T-helper 9 cell (primary cell): ENCODE results near the gene SLC1A2.
"Not testable (repeated sequence)": the region's sequence is repeated elsewhere in the genome, so short reads cannot be mapped to it uniquely, and the experiment has no call there.

Experiments
- DNase-seq: peaks from one replicate; pipeline ENCODE4 v3.0.0-alpha.2; 2020

The SLC1A2 gene

DNA sequence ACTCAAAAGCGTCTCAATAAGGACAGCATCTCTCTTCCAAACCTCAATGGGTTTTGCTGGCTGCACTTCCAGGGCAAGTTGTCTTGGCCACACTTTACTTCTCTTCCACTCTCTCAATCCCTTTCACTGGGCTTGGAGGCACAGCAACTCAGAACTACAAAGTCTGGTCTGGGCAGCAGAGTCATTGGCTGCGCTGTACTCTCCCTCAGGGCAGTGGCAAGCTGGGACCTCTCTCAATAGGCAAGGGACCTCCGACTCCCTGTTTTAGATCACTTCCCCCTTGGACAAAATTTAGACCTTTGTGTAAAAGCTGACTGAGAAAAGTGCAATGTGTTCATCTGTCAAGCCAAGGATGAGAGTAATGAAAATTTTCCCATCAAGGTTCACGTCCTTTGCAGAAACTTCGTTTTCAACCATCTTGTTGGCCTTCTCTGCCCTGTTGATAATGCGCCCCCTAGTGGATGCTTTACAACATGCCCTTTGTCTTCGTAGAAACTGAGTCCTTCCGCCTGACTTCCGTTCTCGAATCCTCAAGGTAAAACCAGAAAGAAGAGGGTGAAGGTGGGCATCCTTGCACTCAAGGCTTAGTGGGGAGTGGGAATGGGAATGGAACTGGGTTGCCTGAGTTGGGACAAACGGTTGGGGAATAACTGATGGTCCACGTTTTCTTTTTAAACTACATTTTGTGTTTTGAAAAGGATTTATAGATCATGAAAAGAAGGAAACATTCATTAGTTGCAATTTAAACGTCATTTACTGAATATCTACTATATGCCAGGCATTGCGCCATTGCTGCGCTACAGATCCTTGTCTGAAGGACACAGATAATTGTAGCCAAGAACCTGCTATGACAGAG lies 181.3 kb downstream of the SLC1A2 start:
- DNase-seq = no peak

DNA sequence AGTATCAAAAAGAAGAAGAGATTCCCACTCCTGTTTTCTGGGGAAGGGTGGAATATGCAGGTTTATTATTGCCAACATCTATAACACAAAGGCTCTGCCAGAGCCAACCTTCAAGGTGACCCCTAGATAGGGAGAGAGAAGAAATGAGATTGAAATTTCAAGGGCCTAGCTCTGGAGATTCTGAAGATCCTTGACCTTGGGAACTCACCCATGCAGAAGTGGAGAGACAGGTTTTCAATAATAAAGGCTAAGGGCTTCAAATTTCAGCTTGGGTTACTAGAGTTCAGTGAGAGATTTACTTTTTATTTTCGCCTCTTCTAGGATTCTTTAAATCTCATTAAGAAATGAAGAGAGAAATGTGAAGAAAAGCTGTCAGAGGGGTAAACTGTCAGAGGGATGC lies 182.0 kb downstream of the SLC1A2 start:
- DNase-seq = no peak

DNA sequence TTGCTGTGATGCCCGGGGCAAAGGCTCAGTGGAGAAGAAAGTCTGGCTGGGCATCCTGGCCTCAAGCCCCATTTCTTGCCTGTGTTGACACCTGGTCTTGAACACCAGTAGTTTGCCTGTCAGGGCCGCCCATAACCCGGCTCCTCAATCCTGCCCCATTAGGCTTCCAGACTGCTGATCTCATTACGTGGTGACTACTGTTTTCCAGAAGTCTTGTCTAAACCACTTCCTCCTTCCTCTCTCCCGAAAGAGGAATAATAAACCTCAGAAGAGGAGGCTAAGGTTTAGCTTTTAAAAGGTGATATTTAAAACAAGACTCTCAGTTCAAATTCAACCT lies 182.7 kb downstream of the SLC1A2 start:
- DNase-seq = no peak

- peak; percentile 59 for DNase-seq
Measured at GRCh38 chr11:35235936-35236666, 183.3 kb downstream of the SLC1A2 start.

DNA sequence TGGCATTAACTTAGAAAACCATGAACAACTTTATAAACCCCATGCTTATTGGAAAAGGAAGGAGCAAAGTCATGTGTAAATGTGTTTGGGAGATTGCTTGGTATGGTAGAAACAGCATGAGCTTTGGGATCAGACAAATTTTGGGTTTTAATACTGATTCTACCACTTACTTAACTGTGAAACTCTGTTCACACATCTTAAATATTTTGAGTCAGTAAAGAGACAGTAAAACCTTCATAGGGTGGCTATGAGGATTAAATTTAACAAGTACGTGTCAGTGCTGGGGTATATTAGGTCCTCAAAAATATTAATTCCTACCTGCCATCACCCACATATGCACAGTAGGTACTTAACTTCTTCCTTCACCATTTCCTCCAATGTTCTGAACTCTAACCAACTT lies 183.9 kb downstream of the SLC1A2 start:
- no peak for DNase-seq

DNA sequence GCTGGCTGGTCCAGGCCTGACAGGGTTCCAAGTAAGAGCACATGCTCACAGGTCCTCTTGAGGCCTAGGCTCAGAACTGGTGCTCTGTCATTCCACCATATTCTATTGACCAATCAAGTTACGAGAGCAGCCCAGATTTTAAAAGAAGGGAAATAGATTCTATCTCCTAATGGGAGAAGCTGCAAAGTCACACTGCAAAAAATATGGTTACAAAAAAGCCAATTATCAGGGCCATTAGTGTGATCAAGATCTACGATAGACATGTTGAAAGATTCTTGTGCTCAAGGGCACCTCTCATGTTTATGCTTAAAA lies 184.2 kb downstream of the SLC1A2 start:
- DNase-seq = no peak

- DNase-seq = no peak
Measured at GRCh38 chr11:35234460-35235156, 184.8 kb downstream of the SLC1A2 start.

DNA sequence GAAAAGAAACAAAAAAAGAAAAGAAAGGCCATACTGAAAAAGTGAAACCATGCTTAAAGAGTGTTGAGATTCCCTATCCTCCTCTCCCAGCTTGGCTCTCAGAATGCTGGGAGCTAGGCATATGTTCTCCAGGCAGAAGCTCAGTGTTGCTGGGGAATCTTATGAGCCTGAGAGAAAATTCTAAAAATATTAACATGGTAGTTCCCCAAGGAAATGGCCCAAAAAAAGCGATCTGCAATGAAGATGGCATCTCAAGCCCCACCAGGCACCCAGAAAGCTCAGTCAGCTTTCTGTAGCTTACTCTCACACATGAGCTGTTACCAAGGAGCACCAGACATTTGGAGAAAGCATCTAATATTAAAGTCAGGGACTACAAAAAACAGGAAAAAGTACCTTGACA lies 185.8 kb downstream of the SLC1A2 start:
- DNase-seq = no peak

DNA sequence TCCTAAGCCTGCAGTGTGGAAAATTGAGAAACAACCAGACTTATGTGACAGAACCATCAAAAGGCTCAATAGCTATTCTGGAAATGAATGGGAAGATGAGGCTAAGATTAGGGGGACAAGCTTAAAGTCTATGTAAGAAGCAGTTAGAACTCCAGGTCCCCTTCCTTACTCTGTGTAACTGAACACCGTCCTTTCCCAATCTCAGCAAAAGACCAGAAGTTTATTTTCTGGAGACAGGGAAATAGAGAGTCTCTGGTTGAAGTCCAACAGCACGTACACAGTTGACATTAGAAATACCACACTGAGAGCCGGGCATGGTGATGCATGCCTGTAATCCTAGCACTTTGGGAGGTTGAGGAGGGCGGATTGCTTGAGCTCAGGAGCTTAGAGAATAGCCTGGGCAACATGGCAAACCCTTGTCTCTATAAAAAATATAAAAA lies 186.4 kb downstream of the SLC1A2 start:
- no peak for DNase-seq

- no peak for DNase-seq
Measured at GRCh38 chr11:35231076-35231860, 188.1 kb downstream of the SLC1A2 start.

DNA sequence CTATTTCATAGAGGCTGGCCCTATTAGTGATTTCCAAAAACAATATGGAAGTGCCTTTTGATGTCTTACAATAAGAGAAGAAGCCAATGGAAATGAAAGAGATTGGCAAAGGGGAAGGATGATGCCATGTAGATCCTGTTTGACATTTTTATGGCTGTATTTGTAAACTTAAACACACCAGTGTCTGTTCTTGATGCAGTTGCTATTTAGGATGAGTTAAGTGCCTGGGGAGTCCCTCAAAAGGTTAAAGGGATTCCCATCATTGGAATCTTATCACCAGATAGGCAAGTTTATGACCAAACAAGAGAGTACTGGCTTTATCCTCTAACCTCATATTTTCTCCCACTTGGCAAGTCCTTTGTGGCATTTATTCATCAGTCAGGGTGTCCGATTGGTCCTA lies 189.0 kb downstream of the SLC1A2 start:
- DNase-seq = no peak

DNA sequence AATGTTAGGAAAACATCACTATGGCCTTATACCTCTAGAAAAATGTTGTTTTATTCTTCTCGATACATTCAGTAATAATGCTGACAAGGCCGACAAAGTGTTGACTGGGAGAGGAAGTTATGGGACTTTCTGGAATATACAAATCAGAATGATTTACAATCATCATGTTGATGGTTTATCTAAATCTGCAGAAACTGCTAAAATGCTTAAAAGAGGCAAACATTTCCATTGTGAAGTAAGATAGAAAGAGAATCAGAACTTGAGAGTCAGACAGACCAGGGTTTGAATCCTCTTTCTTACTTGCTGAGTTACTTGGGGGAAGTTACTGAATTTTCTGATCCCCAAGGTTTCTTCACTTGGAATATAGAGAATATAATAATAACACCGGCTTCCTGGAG lies 191.0 kb downstream of the SLC1A2 start:
- DNase-seq = no peak

DNA sequence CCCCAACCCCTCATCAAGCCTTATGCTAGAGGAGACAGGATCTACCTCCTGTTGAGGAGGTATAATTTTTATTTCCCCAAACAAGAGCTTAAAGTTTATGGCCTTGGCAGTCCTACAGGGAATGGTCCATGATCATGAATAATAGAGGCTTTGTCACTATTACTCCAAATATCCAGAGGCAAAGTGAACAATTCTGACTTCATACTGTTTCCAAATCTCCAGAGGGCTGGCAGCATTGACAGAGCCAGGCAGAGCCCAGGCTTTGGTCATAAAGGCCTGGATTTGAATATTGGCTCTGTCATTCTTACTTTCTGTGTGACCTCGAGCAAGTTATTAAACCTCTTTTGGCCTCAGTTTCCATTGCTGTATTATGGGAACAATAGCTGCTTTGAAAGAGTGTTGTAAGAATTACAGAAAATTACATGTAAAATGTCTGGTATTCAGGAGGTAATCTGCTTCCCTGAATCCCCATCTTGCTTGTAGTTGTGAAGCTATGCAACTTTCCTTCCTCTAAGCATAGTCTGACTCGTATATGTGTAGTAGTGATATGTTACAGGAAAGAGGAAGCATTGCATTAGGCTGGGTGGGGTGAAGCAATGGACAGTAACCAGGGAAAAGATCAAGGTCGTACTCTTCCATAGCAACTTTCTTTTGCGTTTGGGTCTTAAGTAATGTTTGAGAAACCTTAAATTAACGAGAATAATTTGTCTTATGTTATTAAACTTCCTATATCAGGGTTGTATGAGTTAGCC lies 191.6 kb downstream of the SLC1A2 start:
- DNase-seq = no peak

DNA sequence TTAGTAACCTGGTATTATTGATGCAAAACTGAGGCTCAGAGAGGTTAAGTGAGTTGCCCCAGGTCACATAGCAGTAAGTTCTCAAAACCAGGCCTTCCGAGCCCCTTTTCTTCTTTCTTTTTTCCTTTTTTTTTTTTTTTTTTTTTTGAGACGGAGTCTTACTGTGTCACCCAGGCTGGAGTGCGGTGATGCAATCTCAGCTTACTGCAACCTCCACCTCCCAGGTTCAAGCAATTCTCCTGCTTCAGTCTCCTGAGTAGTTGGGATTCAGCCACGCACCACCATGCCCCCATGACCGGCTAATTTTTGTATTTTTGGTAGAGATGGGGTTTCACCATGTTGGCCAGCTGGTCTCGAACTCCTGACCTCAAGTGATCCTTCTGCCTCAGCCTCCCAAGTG lies 192.6 kb downstream of the SLC1A2 start:
- not testable (repeated sequence) for DNase-seq

DNA sequence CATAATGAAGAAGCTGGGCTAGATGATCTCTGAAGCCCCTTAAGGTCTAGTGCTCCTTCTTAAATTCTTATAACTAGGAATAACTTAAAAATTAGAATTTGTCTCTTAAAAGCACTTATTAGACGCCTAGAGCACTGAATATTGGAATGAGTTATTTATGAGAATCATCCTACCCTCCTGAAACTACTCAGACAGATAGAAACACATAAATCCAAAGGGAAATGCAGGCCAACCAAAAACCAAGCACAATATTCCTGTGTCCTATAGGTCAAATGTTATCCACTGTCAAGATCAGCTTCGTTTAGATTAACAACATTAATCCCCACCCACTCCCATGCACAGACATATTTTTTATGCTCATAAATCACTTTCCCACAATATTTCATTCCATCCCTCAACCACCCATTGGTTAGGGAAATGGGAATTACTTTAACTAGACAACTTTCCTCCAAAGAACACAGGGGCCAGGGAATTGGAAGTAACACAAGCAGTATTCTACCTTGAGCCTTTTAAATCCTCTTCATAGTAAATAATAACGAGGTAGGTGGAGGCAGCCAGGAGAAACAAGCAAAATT lies 193.3 kb downstream of the SLC1A2 start:
- DNase-seq = no peak

DNA sequence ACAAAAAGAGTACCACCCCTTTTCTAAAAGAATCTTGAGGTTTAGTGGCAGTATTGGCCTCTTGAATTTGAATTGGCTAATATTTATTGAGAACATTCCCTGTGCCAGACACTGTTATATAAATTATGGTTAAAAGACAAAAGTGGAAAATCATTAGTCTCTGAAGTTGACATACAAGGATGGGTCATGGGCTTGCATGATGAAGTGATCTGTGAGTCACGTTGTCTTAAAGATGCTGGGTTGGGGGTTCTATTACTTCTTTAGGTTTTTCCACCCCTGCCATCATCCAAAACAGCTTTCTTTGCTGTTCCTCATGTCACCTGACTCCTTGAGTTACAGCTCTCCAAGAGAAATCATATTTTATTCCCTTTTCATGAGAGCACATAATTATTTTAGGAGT lies 195.4 kb downstream of the SLC1A2 start:
- no peak for DNase-seq

DNA sequence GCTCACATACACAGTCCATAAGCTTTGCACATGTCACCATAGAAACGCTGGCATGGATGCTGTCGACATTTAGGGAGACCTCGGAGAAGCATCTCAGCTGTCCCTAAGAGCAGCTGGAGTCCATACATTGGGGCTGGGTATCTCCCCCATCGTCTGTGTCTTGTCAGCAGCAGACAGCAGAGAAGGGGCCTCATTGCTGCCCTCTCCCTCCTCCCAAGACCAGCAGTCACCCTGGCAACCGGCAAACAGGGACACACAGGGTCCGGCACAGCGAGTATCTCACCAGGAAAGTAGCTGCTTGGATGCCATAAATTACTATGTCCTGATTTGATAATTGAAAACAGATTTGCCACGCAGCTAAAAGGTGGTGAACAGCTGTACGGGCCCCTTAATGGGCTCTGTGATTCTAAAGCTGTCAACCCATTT lies 196.0 kb downstream of the SLC1A2 start:
- DNase-seq = no peak

- no peak for DNase-seq
Measured at GRCh38 chr11:35218956-35219355, 200.4 kb downstream of the SLC1A2 start.

- DNase-seq = no peak
Measured at GRCh38 chr11:35216962-35217678, 202.2 kb downstream of the SLC1A2 start.

DNA sequence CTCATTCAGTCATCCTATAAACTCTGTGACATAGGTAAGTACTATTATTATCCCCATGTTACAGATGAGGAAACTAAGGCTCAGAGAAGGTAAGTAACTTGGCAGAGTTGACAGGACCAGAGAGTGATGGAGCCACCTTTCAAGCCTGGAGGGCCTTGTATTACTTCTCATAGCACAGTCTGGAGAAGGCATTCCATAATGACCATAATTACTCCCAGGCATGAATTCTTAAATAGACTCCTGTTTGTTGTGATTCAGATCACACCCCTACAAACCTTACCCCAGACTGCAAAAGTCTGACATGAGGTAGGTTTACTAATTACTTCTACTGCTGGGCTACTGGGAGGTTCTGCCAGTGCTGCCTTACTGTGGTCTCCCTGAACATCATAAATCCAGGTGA lies 203.4 kb downstream of the SLC1A2 start:
- no peak for DNase-seq

DNA sequence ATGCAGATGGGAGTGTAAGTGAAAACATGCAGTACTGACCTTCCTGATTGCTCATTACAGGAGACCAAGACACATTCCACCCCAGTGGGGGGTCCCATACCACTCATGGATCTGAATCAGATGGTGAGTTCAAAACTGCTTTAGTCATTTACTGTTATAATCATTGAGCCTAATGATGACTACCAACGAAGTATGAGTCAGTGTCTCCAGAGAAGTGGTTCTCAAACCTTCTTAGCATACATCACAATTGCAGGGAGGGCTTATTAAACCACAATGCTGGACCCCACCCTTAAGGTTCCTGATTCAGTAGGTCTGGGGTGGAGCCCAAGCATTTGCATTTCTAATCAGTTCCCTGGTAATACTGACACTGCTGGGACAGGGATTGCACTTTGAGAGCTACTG lies 204.6 kb downstream of the SLC1A2 start:
- DNase-seq = no peak
